ENCODE results near the gene RNF168. TPM values are rescaled to one million over a fixed set of nuclear protein-coding genes. Genes with fewer than 3 reads are reported as not detected.
"Not testable (repeated sequence)": the region's sequence is repeated elsewhere in the genome, so short reads cannot be mapped to it uniquely, and the experiment has no call there.

Gene RNF168
- total RNA-seq (10 to 100 TPM; 19.4 to 20.6 TPM), polyA plus RNA-seq (ENCODE audit: insufficient read length in 2 of 2) (10 to 100 TPM; 13.2 to 13.5 TPM)
- long read RNA-seq, donor 1, full-length matches to known transcripts: 3 of 3 reads
- long read RNA-seq, donor 1, partial matches to known transcripts: 0 of 3 reads
- long read RNA-seq, donor 1, other reads (novel, unspliced or antisense): 0 of 3 reads
- long read RNA-seq, donor 2, full-length matches to known transcripts: 3 of 3 reads
- long read RNA-seq, donor 2, partial matches to known transcripts: 0 of 3 reads
- long read RNA-seq, donor 2, other reads (novel, unspliced or antisense): 0 of 3 reads
- long read RNA-seq, donor 3, full-length matches to known transcripts: 1 of 1 reads
- long read RNA-seq, donor 3, partial matches to known transcripts: 0 of 1 reads
- long read RNA-seq, donor 3, other reads (novel, unspliced or antisense): 0 of 1 reads
- long read RNA-seq, donor 4, full-length matches to known transcripts: 3 of 3 reads
- long read RNA-seq, donor 4, partial matches to known transcripts: 0 of 3 reads
- long read RNA-seq, donor 4, other reads (novel, unspliced or antisense): 0 of 3 reads

DNA sequence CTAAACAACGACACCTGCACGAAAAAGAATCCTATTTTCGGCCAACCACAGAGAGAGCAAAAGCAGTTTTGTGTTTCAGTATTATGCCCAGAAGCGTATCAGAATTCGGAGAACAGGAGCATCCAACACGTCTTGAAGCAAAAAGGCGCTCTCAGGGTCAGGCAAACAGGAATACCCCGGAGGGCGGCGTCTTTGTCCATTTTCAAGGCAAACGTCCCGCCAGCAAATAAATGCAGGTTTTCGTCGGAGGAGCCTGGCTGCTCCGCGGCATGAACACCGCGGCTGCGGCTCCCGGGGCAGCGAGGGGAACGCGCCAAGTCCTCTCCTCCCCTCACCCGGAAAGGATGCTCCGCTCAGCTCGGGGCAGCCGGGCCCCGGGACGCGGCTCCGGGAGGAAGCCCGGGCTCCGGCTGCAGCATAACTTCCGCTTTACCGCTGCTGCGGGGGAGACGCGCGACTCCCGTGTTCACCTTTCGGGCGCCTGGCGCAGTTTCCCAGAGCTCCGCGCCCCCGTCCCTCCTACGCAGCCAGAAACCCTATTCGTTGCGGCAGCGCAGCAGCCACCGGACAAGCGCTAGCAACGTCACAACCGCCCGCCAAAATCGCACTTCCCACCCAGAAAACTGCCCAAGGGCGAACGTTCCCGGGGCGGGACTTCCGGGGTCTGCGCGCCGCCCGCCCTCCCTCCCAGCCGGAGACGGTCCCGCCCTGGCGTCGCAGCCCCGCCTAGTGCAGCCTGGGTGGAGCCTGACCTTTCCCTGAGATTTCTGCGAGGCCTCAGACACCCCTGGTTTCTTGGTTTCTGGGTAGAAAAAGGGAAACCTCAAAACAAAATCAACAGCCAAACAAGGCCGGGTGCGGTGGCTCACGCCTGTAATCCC, at the start of gene RNF168:
TSS of gene RNF168 (minus strand) at position 573 of the 881 bp plus-strand sequence. CDS start 595 bp downstream, outside the sequence.
- H3K4me3 ChIP-seq (ENCODE audit: low read depth, low read length): peak within 1 kb of the TSS; percentile 77
- no peaks in the 10 kb centered on the region for H3K27me3 ChIP-seq (ENCODE audit: control insufficient read depth, insufficient read depth, low read length)
- H3K4me1 ChIP-seq (ENCODE audit: control insufficient read depth, insufficient read depth, low read length): peaks cover 11% of the 10 kb centered on the region
- peak within 1 kb of the TSS; percentile 89 for H3K27ac ChIP-seq (ENCODE audit: low read depth, low read length)
- peak; percentile 78 to 99 (median 91) for DNase-seq (ENCODE audit: low read depth in 4 of 6, low spot score in 6 of 6)
- WGBS (ENCODE audit: insufficient coverage): under 1% methylated on average over 72 of the region's 75 CpGs
- H3K9me3 ChIP-seq (ENCODE audit: control insufficient read depth, insufficient read depth, low read length): peaks cover 3% of the 10 kb centered on the region
- peaks cover 2% of the 10 kb centered on the region for H3K36me3 ChIP-seq (ENCODE audit: control insufficient read depth, insufficient read depth, low read length)

- H3K4me1 ChIP-seq (ENCODE audit: control insufficient read depth, insufficient read depth, low read length): no peaks in the 10 kb centered on the region
- DNase-seq (ENCODE audit: low read depth in 4 of 6, low spot score in 6 of 6): no peak
- WGBS (ENCODE audit: insufficient coverage): no CpG with 5 or more reads among the region's 5 CpGs
- no peaks in the 10 kb centered on the region for H3K27me3 ChIP-seq (ENCODE audit: control insufficient read depth, insufficient read depth, low read length)
- H3K4me3 ChIP-seq (ENCODE audit: low read depth, low read length): no peak overlapping the region
- no peaks in the 10 kb centered on the region for H3K36me3 ChIP-seq (ENCODE audit: control insufficient read depth, insufficient read depth, low read length)
- H3K9me3 ChIP-seq (ENCODE audit: control insufficient read depth, insufficient read depth, low read length): peaks cover 3% of the 10 kb centered on the region
- H3K27ac ChIP-seq (ENCODE audit: low read depth, low read length): no peak overlapping the region
Observed at GRCh38 chr3:196552253-196552652, 48.7 kb upstream of the RNF168 start.

- H3K4me3 ChIP-seq (ENCODE audit: low read depth, low read length); H3K36me3 ChIP-seq (ENCODE audit: control insufficient read depth, insufficient read depth, low read length); H3K27ac ChIP-seq (ENCODE audit: low read depth, low read length); H3K9me3 ChIP-seq (ENCODE audit: control insufficient read depth, insufficient read depth, low read length); H3K4me1 ChIP-seq (ENCODE audit: control insufficient read depth, insufficient read depth, low read length); H3K27me3 ChIP-seq (ENCODE audit: control insufficient read depth, insufficient read depth, low read length); DNase-seq (ENCODE audit: low read depth in 4 of 6, low spot score in 6 of 6): not testable (repeated sequence)
- 93% methylated on average over 3 of the region's 3 CpGs for WGBS (ENCODE audit: insufficient coverage)
Observed at GRCh38 chr3:196550172-196550571, 46.6 kb upstream of the RNF168 start.

DNA sequence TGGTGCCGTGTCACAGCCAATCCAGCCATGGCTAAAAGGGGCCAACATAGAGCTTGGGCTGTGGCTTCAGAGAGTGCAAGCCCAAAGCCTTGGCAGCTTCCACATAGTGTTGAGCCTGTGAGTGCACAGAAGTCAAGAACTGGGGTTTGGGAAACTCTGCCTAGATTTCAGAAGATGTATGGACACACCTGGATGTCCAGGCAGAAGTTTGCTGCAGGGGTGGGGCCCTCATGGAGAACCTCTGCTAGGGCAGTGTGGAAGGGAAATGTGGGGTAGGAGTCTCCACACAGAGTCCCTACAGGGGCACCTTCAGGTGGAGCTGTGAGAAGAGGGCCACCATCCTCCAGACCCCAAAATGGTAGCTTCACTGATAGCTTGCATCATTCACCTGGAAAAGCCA, 45.7 kb upstream of the RNF168 start:
- not testable (repeated sequence) for H3K27ac ChIP-seq (ENCODE audit: low read depth, low read length); H3K36me3 ChIP-seq (ENCODE audit: control insufficient read depth, insufficient read depth, low read length); DNase-seq (ENCODE audit: low read depth in 4 of 6, low spot score in 6 of 6); H3K4me3 ChIP-seq (ENCODE audit: low read depth, low read length); H3K4me1 ChIP-seq (ENCODE audit: control insufficient read depth, insufficient read depth, low read length); H3K9me3 ChIP-seq (ENCODE audit: control insufficient read depth, insufficient read depth, low read length); H3K27me3 ChIP-seq (ENCODE audit: control insufficient read depth, insufficient read depth, low read length)
- 93% methylated on average over 1 of the region's 1 CpG for WGBS (ENCODE audit: insufficient coverage)

DNA sequence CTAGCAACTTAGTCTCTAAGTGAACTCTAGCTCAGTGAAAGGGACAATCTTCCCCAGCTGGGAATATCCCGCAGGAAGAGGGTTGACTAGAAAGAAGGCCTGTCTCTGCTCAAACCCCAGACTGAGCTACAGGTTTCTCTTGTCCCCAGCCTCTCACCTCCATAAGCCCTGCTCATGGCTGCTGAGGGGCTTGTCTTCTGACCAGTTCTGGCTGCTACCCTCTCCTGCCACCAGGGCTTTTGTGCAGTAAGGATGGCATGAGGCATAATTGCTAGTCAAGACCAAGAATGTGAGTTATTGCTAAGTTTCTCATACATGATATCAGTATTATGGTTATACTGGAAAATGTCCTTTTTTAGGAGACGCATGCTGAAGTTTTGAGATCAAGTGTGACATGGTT, 43.5 kb upstream of the RNF168 start:
- Histone ChIP-seq H3K27me3 (ENCODE audit: control insufficient read depth, insufficient read depth, low read length) (no peaks in the 10 kb centered on the region), H3K9me3 (ENCODE audit: control insufficient read depth, insufficient read depth, low read length) (peaks cover 4% of the 10 kb centered on the region), H3K36me3 (ENCODE audit: control insufficient read depth, insufficient read depth, low read length) (no peaks in the 10 kb centered on the region), H3K27ac (ENCODE audit: low read depth, low read length) (no peak overlapping the region), H3K4me1 (ENCODE audit: control insufficient read depth, insufficient read depth, low read length) (no peaks in the 10 kb centered on the region), H3K4me3 (ENCODE audit: low read depth, low read length) (no peak overlapping the region)
- WGBS (ENCODE audit: insufficient coverage): 100% methylated on average over 2 of the region's 2 CpGs
- no peak for DNase-seq (ENCODE audit: low read depth in 4 of 6, low spot score in 6 of 6)

GRCh38 chr3:196546537-196546936, 43.0 kb upstream of the RNF168 start:
- no CpG with 5 or more reads among the region's 5 CpGs for WGBS (ENCODE audit: insufficient coverage)
- Histone ChIP-seq H3K27ac (ENCODE audit: low read depth, low read length) (no peak overlapping the region), H3K4me1 (ENCODE audit: control insufficient read depth, insufficient read depth, low read length) (no peaks in the 10 kb centered on the region), H3K4me3 (ENCODE audit: low read depth, low read length) (no peak overlapping the region), H3K36me3 (ENCODE audit: control insufficient read depth, insufficient read depth, low read length) (no peaks in the 10 kb centered on the region), H3K27me3 (ENCODE audit: control insufficient read depth, insufficient read depth, low read length) (no peaks in the 10 kb centered on the region), H3K9me3 (ENCODE audit: control insufficient read depth, insufficient read depth, low read length) (peaks cover 5% of the 10 kb centered on the region)
- no peak for DNase-seq (ENCODE audit: low read depth in 4 of 6, low spot score in 6 of 6)

GRCh38 chr3:196544491-196544992, 41.0 kb upstream of the RNF168 start:
- Histone ChIP-seq H3K36me3 (ENCODE audit: control insufficient read depth, insufficient read depth, low read length) (no peaks in the 10 kb centered on the region), H3K27ac (ENCODE audit: low read depth, low read length) (no peak overlapping the region), H3K4me3 (ENCODE audit: low read depth, low read length) (no peak overlapping the region), H3K9me3 (ENCODE audit: control insufficient read depth, insufficient read depth, low read length) (peaks cover 4% of the 10 kb centered on the region), H3K4me1 (ENCODE audit: control insufficient read depth, insufficient read depth, low read length) (no peaks in the 10 kb centered on the region), H3K27me3 (ENCODE audit: control insufficient read depth, insufficient read depth, low read length) (no peaks in the 10 kb centered on the region)
- DNase-seq (ENCODE audit: low read depth in 4 of 6, low spot score in 6 of 6): no peak
- 84% methylated on average over 2 of the region's 2 CpGs for WGBS (ENCODE audit: insufficient coverage)

DNA sequence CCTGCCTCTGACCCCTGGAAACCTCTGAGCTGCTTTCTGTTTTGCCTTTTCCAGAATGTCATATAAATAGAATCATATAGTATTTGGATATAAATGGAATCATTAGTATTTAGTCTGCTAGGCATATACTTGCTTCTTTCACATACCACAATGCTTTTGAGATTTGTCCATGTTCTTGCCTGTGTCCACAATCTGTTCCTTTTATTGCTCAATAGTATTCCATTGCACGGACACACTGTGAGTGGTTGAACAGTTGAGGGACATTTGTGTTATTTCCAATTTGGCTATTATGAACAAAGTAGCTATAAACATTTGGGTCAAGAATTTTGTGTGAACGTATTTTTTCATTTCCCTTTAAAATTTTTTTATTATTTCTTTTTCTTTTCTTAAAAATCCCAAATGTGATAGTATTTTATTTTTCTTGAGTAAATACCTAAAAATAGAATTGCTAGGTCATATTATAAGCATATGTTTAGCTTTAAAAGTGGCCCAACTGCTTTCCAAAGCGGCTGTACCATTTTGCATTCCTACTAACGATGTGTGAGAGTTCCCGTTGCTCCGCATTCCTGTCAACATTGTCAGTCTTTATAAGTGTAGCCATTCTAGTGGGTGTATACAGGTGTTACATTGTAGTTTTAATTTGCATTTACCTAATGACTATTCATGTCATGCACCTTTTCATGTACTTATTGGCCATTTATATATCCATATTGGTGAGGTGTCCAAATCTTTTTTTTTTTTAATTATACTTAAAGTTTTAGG, 38.3 kb upstream of the RNF168 start:
- H3K9me3 ChIP-seq (ENCODE audit: control insufficient read depth, insufficient read depth, low read length): peaks cover 2% of the 10 kb centered on the region
- WGBS (ENCODE audit: insufficient coverage): no CpG with 5 or more reads among the region's 6 CpGs
- H3K27me3 ChIP-seq (ENCODE audit: control insufficient read depth, insufficient read depth, low read length): no peaks in the 10 kb centered on the region
- H3K27ac ChIP-seq (ENCODE audit: low read depth, low read length): no peak overlapping the region
- no peak for DNase-seq (ENCODE audit: low read depth in 4 of 6, low spot score in 6 of 6)
- H3K4me1 ChIP-seq (ENCODE audit: control insufficient read depth, insufficient read depth, low read length): no peaks in the 10 kb centered on the region
- H3K4me3 ChIP-seq (ENCODE audit: low read depth, low read length): no peak overlapping the region
- H3K36me3 ChIP-seq (ENCODE audit: control insufficient read depth, insufficient read depth, low read length): no peaks in the 10 kb centered on the region

Data from spinal cord (tissue), 10 donors.